Measurements from ENCODE around the gene GMPPA.

GMPPA gene

DNA sequence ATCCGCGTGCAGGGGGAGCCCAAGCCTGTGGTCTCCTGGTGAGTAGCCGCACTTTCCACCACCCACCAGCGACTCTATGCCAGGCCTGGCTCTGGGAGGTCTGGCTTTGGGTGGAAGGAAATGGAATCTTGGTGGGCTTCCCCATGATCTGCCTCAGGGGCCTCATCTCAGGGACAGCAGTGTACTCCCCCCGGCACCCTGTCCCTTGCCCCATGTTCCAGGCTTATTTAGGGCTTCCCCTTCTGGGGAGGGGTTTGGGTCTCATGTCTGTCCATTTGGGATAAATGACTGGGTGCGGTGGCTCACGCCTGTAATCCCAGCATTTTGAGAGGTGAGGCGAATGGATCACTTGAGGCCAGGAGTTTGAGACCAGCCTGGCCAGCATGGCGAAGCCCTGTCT, 36.3 kb upstream of the GMPPA start:
- TF ChIP-seq, protein P1, sequence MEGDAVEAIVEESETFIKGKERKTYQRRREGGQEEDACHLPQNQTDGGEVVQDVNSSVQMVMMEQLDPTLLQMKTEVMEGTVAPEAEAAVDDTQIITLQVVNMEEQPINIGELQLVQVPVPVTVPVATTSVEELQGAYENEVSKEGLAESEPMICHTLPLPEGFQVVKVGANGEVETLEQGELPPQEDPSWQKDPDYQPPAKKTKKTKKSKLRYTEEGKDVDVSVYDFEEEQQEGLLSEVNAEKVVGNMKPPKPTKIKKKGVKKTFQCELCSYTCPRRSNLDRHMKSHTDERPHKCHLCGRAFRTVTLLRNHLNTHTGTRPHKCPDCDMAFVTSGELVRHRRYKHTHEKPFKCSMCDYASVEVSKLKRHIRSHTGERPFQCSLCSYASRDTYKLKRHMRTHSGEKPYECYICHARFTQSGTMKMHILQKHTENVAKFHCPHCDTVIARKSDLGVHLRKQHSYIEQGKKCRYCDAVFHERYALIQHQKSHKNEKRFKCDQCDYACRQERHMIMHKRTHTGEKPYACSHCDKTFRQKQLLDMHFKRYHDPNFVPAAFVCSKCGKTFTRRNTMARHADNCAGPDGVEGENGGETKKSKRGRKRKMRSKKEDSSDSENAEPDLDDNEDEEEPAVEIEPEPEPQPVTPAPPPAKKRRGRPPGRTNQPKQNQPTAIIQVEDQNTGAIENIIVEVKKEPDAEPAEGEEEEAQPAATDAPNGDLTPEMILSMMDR (conservative IDR thresholded peaks at IDR 0.05; ENCODE audit: low read depth, low read length) = no peak
- H3K4me3 ChIP-seq (ENCODE audit: low read length) = no peak overlapping the region
- DNase-seq (ENCODE audit: low read depth) = no peak

DNA sequence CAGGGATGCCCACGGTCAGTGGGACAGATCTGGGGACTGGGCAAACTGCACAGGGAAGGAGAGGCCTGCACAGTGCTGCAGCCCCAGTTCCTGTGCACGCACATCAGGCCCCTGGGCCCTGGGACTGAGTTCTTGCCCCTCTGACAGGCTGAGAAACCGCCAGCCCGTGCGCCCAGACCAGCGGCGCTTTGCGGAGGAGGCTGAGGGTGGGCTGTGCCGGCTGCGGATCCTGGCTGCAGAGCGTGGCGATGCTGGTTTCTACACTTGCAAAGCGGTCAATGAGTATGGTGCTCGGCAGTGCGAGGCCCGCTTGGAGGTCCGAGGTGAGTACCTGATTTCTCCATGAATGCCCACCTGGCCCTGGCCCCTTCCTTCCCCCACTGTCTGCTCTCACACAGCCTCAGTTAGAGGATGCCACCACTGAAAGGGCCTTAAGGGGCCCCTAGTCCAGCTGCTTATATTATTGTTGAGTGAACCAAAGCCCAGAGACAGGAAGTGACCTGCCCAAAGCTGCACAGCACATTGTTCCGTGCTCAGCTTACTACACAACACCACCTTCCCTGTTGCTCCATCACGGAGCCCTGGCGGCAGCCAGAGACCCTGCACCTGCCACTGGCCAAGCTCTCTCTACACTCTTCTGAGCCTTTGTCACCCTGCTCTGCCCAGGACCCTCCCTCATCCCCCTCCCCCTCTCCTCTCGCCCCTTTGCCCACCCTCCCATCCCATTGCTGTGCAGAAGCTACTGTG, 34.2 kb upstream of the GMPPA start:
- H3K4me3 ChIP-seq (ENCODE audit: low read length) = no peak overlapping the region
- TF ChIP-seq, protein P1 (conservative IDR thresholded peaks at IDR 0.05; ENCODE audit: low read depth, low read length) = no peak
- DNase-seq (ENCODE audit: low read depth) = no peak

GRCh38 chr2:219465659-219466561, 32.8 kb upstream of the GMPPA start:
- DNase-seq (ENCODE audit: low read depth) = no peak
- no peak overlapping the region for H3K4me3 ChIP-seq (ENCODE audit: low read length)
- TF ChIP-seq, protein P1 (conservative IDR thresholded peaks at IDR 0.05; ENCODE audit: low read depth, low read length) = no peak

- H3K4me3 ChIP-seq (ENCODE audit: low read length) = no peak overlapping the region
- DNase-seq (ENCODE audit: low read depth) = no peak
- TF ChIP-seq, protein P1 (conservative IDR thresholded peaks at IDR 0.05; ENCODE audit: low read depth, low read length) = no peak
These were observed 31.6 kb upstream of the GMPPA start for GRCh38 chr2:219466816-219467735.

DNA sequence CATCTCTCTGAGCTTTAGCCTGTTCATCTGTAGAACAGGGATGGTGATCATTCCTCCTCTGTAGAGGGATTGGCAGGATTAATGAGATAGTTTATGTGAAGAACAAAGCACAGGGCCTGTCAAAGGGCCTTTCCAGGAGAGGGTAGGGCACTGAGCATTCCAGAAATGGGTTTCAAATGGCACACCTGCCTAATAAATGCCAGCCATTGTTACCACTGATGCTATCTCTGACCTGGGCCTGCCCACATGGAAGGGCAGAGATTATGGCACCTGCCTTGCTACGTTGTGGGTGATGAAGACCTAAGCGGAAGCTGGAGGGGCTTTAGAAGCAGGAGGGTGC, 31.0 kb upstream of the GMPPA start:
- H3K4me3 ChIP-seq (ENCODE audit: low read length) = no peak overlapping the region
- TF ChIP-seq, protein P1 (conservative IDR thresholded peaks at IDR 0.05; ENCODE audit: low read depth, low read length) = no peak
- no peak for DNase-seq (ENCODE audit: low read depth)

DNA sequence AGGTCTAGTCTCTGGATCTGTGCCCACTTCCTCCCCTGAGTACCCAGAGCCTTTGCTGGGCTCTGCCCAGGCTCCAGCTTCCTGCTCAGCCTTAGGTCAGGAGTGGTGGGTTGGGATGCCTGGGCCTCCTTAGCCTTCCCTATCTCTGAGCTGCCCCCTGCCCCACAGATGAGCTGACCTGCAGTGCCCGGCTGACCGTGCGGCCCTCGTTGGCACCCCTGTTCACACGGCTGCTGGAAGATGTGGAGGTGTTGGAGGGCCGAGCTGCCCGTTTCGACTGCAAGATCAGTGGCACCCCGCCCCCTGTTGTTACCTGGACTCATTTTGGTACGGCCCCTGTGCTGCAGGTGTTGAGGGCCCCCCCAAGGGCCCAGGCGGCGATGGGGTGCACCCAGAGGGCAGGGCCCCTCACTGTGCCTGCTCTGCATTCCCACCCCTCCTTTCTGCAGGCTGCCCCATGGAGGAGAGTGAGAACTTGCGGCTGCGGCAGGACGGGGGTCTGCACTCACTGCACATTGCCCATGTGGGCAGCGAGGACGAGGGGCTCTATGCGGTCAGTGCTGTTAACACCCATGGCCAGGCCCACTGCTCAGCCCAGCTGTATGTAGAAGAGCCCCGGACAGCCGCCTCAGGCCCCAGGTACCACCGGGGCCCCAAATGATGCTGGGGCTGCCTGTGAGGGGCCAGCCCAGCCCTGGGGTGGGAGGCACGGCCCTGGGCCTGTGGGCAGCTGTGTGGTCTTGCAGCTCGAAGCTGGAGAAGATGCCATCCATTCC, 30.1 kb upstream of the GMPPA start:
- no peak for DNase-seq (ENCODE audit: low read depth)
- no peak overlapping the region for H3K4me3 ChIP-seq (ENCODE audit: low read length)
- TF ChIP-seq, protein P1 (conservative IDR thresholded peaks at IDR 0.05; ENCODE audit: low read depth, low read length) = no peak

Measured in retinal pigment epithelial cell (primary cell).